HG03097 (cell line): ENCODE data around the gene FAM120A.

Source experiments
- ATAC-seq: cut with Tn5 transposase; IDR thresholded peaks from one replicate; pipeline ENCODE4 v1.9.1; 2021; ENCODE audit not compliant: unreplicated experiment, low FRiP score

Gene FAM120A

GRCh38 chr9:93467462-93467861 lies 16.0 kb downstream of the FAM120A start:
- no peak for ATAC-seq

GRCh38 chr9:93468763-93469456 lies 17.4 kb downstream of the FAM120A start:
- no peak for ATAC-seq

- no peak for ATAC-seq
Measured at GRCh38 chr9:93470391-93470790, 18.9 kb downstream of the FAM120A start.

DNA sequence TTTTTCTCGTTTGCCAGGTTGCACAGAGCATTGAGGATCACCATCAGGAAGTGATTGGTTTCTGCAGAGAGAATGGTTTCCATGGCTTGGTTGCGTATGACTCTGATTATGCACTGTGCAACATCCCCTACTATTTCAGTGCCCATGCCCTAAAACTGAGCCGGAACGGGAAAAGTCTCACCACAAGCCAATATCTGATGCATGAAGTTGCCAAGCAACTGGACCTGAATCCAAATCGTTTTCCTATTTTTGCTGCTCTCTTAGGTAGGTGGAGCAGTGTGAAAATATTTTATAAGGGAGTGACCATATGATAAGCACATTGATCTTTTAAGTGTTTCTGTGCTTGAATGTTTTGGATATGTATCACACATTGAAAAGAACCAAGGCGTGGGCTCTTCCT lies 19.6 kb downstream of the FAM120A start:
- ATAC-seq: no peak

DNA sequence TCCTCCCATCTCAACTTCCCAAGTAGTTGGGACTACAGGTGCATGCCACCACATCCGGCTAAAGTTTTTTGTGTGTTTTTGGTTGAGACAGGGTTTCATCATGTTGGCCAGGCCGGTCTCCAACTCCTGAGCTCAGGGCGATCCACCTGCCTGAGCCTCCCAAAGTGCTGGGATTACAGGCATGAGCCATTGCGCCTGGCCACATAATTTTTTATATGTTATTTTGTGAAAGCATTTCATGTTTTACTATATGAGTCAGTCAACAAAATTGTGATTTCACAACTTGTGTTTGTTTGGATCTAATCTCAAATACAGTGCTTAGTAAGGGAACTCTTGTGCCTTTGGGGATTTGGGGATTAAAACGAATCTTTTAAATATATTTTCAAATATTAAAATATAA lies 21.9 kb downstream of the FAM120A start:
- no peak for ATAC-seq

DNA sequence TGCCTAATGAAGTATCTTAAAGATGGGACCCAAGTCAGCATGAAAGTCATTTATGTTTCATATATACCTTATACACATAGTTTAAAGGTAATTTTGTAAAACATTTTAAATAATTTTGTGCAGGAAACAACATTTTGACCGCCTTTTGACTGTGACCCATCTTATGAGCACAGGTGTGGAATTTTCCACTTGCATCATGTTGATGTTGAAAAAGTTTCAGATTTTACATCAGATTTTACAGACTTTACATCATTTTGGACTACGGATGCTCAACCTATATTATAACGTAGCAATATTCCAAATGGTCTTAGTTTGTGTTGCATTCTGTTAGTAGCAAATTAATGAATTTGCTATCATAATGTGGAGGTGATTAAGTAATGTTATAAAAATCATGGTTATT lies 23.6 kb downstream of the FAM120A start:
- ATAC-seq: no peak

GRCh38 chr9:93475856-93476255 lies 24.4 kb downstream of the FAM120A start:
- ATAC-seq: no peak

DNA sequence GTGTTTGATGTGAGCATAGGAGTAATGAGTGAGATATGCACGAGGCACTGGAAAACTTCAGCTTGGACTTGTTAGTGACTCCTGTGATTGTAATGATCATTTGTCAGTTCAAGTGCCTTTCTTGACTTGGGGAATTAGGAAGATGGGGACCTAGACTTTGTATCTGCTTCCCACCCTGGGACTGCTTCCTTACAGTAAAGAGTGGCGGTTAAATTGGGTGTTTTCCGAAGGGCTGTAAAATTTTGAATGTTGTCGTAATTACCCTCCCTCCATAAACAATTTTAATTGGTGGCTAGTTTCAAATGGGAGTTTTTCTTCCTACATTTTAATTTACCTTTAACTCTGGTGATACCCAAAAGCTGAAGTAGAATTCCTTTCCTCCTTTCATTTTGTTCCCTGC lies 25.4 kb downstream of the FAM120A start:
- ATAC-seq: no peak

DNA sequence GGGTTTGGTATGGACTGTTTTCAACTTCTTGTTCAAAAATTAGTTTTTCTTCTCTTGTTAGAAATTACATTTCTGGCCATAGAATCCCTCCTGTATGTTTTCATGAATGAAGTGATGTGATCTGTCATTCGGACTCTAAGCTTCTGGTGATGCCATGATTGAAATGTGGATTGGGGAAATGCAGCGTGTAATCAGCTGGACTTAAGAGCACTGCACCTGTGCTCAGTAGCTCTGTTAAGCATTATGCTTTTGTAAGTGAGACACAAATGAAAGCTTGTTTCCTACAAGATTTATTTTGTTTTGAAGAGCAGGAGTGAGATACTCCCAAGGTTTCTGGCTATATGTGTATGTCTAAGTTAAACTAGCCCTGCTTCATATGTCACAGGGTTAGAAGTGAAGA lies 25.9 kb downstream of the FAM120A start:
- ATAC-seq: no peak

DNA sequence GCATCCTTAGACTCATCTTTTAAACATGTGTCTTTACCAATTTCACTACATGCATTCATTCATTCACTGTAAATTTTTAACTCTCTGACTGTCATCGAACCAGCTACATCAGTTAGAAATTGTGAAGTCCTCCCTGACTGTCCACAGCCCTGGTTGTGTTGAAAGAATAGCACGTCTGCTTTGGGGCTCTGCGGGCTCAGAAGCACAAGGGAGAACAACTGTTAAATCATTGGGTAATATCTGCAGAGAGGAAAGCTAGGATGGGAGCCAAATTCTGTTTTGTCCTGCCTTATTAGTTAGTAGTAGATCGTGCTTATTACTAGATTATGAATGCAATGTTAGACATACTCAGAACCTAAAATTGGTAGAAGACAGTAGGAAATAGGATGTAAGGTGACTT lies 28.2 kb downstream of the FAM120A start:
- no peak for ATAC-seq

DNA sequence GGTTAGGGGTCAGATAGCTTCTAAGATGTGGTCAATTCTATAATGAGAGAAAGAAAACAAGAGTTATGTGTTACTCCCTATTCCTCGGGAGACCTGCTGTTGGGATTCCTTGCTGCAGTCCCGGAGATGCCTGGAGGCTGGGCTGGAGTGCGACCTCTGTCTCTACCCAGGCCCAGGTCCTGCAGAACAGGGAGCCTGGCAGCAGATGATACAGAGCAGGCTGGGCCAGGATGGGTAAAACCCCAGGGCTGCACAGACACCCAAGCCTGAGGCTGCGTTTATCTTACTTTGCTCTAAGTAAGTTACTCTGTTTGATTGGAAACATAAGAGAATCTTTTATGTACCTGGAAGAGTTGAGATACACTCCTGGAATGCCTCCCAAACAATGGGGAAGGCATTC lies 28.8 kb downstream of the FAM120A start:
- ATAC-seq: no peak

- no peak for ATAC-seq
Measured at GRCh38 chr9:93480728-93481324, 29.3 kb downstream of the FAM120A start.

GRCh38 chr9:93483497-93483896 lies 32.0 kb downstream of the FAM120A start:
- no peak for ATAC-seq

DNA sequence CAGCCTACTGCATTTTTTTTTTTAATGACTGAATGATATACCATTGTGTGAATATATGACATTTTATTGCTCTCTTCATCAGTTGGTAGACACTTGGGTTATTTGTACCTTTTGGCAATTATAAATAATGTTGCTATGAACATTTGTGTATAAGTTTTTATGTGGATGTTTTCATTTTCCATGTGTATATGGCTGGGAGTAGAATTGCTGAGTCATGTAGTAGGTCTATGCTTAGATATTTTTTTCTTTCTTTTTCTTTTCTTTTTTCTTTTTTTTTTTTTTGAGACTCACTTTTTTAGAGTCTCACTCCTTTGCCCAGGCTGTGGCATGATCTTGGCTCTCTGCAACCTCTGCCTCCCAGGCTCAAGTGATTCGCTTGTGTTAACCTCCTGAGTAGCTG lies 34.8 kb downstream of the FAM120A start:
- ATAC-seq: no peak

- ATAC-seq: no peak
Measured at GRCh38 chr9:93488244-93488643, 36.8 kb downstream of the FAM120A start.

DNA sequence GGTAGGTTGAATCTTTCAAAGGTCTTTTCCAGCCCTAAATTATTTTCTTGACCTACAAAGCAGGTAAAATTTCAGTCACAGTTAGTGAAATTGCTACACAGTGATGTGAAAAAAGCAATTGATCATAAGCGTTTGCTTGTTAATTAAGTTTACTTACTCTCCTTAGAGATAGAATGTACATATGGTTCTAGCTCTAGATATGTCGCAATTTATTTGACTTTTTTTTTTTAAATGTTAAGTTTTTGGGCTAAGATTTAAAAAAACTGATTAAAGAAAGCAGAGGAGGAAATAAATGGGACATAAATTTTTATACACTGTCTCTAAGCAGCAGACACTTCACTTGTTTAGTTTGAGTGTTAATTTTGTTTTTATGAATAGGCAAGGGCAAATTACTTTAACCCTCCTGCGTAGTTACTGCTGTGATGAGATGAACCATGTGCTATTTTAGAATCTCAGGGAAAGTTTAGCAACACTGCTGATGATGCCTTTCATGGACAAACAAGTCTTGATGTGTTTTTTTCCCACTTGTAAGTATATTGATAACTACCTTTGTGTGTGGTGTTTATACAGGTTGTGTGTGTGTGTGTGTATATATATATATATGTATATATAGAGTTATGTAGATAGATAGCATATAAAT lies 40.2 kb downstream of the FAM120A start:
- no peak for ATAC-seq

DNA sequence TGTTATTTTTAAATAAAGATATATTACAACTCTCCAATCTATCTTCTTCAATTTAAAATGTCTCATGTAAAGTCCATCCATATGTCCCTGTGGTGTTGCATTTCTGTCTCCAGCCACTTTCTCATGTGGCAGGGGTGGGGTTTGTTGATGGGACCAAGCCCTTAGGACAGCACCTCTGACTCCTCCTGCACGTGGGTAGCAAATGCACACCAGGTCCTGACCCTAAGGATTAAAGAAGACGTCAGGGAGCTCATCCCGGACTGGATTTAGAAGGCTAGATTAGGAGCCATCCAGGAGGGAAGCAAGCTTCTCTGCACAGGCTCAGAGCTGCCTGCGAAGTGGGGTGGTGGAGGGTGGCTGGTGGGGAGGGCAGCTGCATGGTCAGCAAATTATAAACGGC lies 40.8 kb downstream of the FAM120A start:
- ATAC-seq: no peak

GRCh38 chr9:93493949-93494348 lies 42.5 kb downstream of the FAM120A start:
- ATAC-seq: no peak

- no peak for ATAC-seq
Measured at GRCh38 chr9:93496285-93496684, 44.8 kb downstream of the FAM120A start.

- no peak for ATAC-seq
Measured at GRCh38 chr9:93500571-93501298, 49.2 kb downstream of the FAM120A start.

- ATAC-seq: no peak
Measured at GRCh38 chr9:93501406-93501805, 49.9 kb downstream of the FAM120A start.
